Stomach (tissue), 4 donors: Measurements from ENCODE around the gene APOF.

Experiments used
- CTCF ChIP-seq, 7 experiments: fragments of 450-650 bp in 4 of 7; fragments of 200-600 bp in 3 of 7; sonication (generic) in 3 of 7; IDR thresholded peaks; one replicate each; pipeline ENCODE4 v1.5.1; 2016 to 2019; ENCODE audit warnings: antibody characterized with exemption in 7 of 7, control low read depth in 2 of 7, mild to moderate bottlenecking in 1 of 7
- POLR2AphosphoS5 ChIP-seq, 3 donors: sonication (generic); formaldehyde crosslinking; IDR thresholded peaks; one replicate each; pipeline ENCODE4 v1.6.1; 2016; ENCODE audit warnings: antibody characterized with exemption in 3 of 3

GRCh38 chr12:56346675-56347074 is 16.0 kb downstream of the APOF start:
- no peak for TF ChIP-seq CTCF (IDR thresholded peaks at IDR 0.05)
- no peak for TF ChIP-seq POLR2AphosphoS5 (IDR thresholded peaks at IDR 0.05)
